Hepatocyte (in vitro differentiated cells): ENCODE results near the gene ATP6V1E1.

Experiments
- EZH2phosphoT487 ChIP-seq: fragments of 200-600 bp; sonication (generic); IDR thresholded peaks from one replicate; pipeline ENCODE4 v1.6.1; 2018; ENCODE audit warnings: antibody characterized with exemption, mild to moderate bottlenecking, low read depth, moderate library complexity; ENCODE audit not compliant: unreplicated experiment, severe bottlenecking
- TF ChIP-seq, protein P1 (sequence below): fragments of 200-600 bp; sonication (generic); IDR thresholded peaks from 2 replicates; pipeline ENCODE4 v1.5.1; 2016; ENCODE audit warnings: antibody characterized with exemption, mild to moderate bottlenecking; ENCODE audit not compliant: poor library complexity

GRCh38 chr22:17631076-17631565 is 2.6 kb upstream of the ATP6V1E1 start:
- TF ChIP-seq, protein P1, sequence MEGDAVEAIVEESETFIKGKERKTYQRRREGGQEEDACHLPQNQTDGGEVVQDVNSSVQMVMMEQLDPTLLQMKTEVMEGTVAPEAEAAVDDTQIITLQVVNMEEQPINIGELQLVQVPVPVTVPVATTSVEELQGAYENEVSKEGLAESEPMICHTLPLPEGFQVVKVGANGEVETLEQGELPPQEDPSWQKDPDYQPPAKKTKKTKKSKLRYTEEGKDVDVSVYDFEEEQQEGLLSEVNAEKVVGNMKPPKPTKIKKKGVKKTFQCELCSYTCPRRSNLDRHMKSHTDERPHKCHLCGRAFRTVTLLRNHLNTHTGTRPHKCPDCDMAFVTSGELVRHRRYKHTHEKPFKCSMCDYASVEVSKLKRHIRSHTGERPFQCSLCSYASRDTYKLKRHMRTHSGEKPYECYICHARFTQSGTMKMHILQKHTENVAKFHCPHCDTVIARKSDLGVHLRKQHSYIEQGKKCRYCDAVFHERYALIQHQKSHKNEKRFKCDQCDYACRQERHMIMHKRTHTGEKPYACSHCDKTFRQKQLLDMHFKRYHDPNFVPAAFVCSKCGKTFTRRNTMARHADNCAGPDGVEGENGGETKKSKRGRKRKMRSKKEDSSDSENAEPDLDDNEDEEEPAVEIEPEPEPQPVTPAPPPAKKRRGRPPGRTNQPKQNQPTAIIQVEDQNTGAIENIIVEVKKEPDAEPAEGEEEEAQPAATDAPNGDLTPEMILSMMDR, result no peak
- TF ChIP-seq EZH2phosphoT487, result no peak
